Activated naive CD4-positive, alpha-beta T cell treated with anti-CD3 and anti-CD28 coated beads, Interleukin-2, amount 50 U/mL, for 24 hours (primary cell): ENCODE results near the gene RPAP3.
A peak's percentile ranks its signal among the peaks of the same experiment; 100 is the strongest.

ENCODE experiments used
- H3K27ac Mint-ChIP-seq: one replicate; pipeline ENCODE4 v1.8.0; 2021; ENCODE audit warnings: mild to moderate bottlenecking, mixed read lengths
- H3K27me3 Mint-ChIP-seq: one replicate; pipeline ENCODE4 v1.8.0; 2021; ENCODE audit warnings: mixed read lengths
- H3K36me3 Mint-ChIP-seq: one replicate; pipeline ENCODE4 v1.8.0; 2021; ENCODE audit warnings: mixed read lengths
- H3K4me1 Mint-ChIP-seq: one replicate; pipeline ENCODE4 v1.8.0; 2021; ENCODE audit warnings: mixed read lengths
- H3K4me3 Mint-ChIP-seq: one replicate; pipeline ENCODE4 v1.8.0; 2021; ENCODE audit warnings: mild to moderate bottlenecking, mixed read lengths
- H3K9me3 Mint-ChIP-seq: one replicate; pipeline ENCODE4 v1.8.0; 2021; ENCODE audit warnings: mixed read lengths

The RPAP3 gene

DNA sequence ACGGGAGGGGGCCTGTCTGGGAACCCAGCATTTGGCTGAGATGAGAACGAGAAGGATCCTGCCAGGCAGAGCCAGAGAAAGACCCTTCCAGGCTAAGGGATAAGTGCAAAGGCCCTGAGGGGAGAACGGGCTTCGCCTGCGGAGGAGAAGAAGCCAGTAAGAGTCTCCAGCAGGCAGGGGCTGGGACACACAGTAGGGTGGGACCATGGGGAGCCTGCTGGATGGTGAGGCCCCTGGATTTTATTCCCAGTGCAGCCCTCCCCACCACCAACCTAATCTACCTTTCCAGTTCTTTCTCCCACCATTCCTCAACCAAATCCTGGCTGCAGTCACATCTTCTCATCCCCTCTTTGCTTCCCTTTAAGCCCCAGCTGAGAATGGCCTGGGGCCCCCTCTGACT lies 40.2 kb upstream of the RPAP3 start:
- Mint-ChIP-seq H3K27ac (no peak overlapping the region), H3K4me1 (peaks cover 15% of the 10 kb centered on the region), H3K27me3 (no peaks in the 10 kb centered on the region), H3K9me3 (no peaks in the 10 kb centered on the region), H3K4me3 (no peak overlapping the region), H3K36me3 (no peaks in the 10 kb centered on the region)

DNA sequence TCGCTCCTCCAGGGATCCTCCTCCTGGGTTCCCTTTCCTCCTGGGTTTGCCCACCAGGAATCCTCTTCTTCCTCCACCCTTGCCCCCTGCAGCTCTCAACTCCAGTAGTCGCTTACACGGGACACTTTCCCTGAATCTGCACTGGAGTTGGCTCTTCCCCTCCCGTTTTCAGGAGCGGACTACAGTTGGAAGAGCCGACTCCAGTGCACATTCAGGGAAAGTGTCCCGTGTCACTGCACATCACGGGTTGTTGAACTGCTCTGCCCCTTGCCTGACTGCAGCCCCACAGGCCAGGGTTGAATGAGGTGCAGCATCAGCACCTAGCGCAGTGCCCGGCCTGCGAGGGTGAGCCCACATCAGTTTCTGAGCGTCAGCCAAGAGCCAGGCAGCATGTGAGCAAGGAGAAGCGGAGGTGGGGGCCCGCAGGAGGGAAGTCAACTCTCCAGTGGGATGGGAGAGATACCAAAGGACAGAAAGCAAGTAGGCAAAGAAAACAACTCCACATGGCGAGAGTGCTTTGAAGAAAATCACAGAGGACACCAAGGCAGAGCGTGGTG lies 39.7 kb upstream of the RPAP3 start:
- no peak overlapping the region for H3K4me3 Mint-ChIP-seq
- H3K27me3 Mint-ChIP-seq = no peaks in the 10 kb centered on the region
- no peaks in the 10 kb centered on the region for H3K9me3 Mint-ChIP-seq
- no peak overlapping the region for H3K27ac Mint-ChIP-seq
- no peaks in the 10 kb centered on the region for H3K36me3 Mint-ChIP-seq
- peaks cover 16% of the 10 kb centered on the region for H3K4me1 Mint-ChIP-seq

- Mint-ChIP-seq H3K9me3 (no peaks in the 10 kb centered on the region), H3K4me1 (peaks cover 19% of the 10 kb centered on the region), H3K27ac (no peak overlapping the region), H3K36me3 (no peaks in the 10 kb centered on the region), H3K4me3 (no peak overlapping the region), H3K27me3 (no peaks in the 10 kb centered on the region)
These were observed 39.1 kb upstream of the RPAP3 start for GRCh38 chr12:47744778-47745436.

GRCh38 chr12:47744005-47744651 lies 38.3 kb upstream of the RPAP3 start:
- no peak overlapping the region for H3K27ac Mint-ChIP-seq
- H3K4me3 Mint-ChIP-seq = no peak overlapping the region
- H3K9me3 Mint-ChIP-seq = no peaks in the 10 kb centered on the region
- H3K4me1 Mint-ChIP-seq = peaks cover 25% of the 10 kb centered on the region
- H3K36me3 Mint-ChIP-seq = no peaks in the 10 kb centered on the region
- no peaks in the 10 kb centered on the region for H3K27me3 Mint-ChIP-seq

- Mint-ChIP-seq H3K4me1 (peaks cover 25% of the 10 kb centered on the region), H3K4me3 (no peak overlapping the region), H3K9me3 (no peaks in the 10 kb centered on the region), H3K36me3 (no peaks in the 10 kb centered on the region), H3K27me3 (no peaks in the 10 kb centered on the region), H3K27ac (no peak overlapping the region)
These were observed 37.6 kb upstream of the RPAP3 start for GRCh38 chr12:47743311-47743860.

DNA sequence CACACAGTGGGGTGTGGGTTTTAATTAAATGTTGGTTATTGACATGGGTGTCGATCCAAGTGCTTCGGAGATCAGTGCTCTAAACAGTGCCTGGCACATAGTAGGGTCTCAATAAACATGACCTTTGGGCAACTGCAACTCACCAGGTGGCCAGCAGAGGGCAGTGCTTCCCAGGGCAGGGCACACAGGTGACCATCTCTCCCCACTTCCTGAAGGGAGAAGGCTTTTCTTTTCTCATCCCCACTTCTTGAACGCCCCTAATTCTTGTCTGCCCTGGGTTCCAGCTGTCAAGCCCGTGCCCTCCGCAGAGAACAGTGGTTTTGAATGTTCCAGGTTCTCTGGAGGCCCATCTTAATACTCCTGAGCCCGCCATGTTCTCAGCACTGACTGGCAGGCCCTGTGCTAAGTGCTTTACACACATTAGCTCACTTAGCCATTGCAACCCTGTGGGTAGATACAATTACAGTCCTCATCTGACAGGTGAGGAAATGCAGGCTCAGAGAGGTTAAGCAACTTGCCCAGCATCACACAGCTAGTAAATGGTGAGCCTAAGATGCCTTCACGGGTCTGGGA lies 36.5 kb upstream of the RPAP3 start:
- Mint-ChIP-seq H3K27ac (no peak overlapping the region), H3K4me1 (peaks cover 25% of the 10 kb centered on the region), H3K9me3 (no peaks in the 10 kb centered on the region), H3K36me3 (no peaks in the 10 kb centered on the region), H3K27me3 (no peaks in the 10 kb centered on the region), H3K4me3 (no peak overlapping the region)

DNA sequence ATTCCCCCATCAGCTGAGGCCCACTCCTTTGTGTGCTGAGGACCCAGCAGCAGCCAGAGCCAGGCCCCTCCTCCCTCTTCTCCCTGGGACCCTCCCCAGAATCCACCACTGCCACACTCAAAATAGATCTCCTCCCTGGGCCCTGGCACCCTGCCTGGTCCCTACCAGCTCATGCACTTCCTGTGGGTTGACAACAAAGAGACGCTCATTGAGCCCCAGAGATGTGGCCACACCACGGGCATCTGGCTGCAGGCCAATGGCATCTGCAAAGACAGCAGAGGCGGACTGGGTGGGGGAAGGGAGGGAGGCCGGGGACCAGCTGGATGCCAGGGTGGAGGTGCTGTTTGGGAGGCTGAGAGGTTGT lies 35.5 kb upstream of the RPAP3 start:
- no peaks in the 10 kb centered on the region for H3K9me3 Mint-ChIP-seq
- H3K36me3 Mint-ChIP-seq = no peaks in the 10 kb centered on the region
- H3K4me1 Mint-ChIP-seq = peaks cover 25% of the 10 kb centered on the region
- H3K27ac Mint-ChIP-seq = peak overlapping the region; percentile 75
- H3K27me3 Mint-ChIP-seq = no peaks in the 10 kb centered on the region
- no peak overlapping the region for H3K4me3 Mint-ChIP-seq

- Mint-ChIP-seq H3K36me3 (no peaks in the 10 kb centered on the region), H3K4me1 (peaks cover 25% of the 10 kb centered on the region), H3K27me3 (no peaks in the 10 kb centered on the region), H3K4me3 (no peak overlapping the region), H3K9me3 (no peaks in the 10 kb centered on the region), H3K27ac (no peak overlapping the region)
These were observed 34.9 kb upstream of the RPAP3 start for GRCh38 chr12:47740606-47741339.

DNA sequence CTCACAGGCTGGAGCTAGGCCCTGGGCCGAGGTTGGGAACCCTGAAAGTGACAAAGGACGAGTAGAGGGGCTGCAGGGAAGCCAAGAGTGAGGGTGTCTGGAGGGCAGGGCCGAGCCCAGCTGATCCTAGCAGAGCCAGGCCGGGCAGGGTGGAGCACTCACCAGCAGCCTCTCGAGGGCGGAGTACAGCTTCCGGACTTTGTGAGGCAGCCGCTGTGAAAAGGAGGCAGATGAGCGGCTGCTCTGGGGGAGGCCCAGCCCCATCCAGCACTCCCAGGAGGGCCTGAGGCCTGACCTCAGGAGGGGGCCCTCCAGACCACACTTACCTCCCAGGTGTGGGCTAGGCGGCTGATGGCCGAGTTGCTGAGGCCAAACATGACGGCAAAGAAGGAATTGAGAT lies 34.1 kb upstream of the RPAP3 start:
- peak overlapping the region; percentile 59 for H3K27ac Mint-ChIP-seq

DNA sequence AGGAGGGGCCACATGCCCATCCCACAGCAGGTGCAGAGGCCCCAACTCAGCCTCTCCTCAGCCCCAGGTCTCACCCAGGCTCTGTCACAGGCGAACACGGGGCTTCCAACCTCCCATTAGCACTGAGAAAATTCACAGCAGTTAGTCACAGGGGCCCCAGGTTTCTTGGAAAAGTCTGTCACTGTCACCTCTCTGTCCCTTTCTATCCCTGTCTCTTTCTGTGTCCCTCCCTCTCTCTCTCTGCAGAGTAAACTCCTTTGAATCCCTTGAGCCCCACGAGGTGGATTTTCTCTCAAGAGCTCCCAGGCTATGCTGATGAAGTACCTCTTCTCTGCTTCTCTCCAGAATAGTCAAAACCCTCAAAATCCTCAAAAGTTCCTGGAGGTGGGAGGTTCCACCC lies 33.5 kb upstream of the RPAP3 start:
- Mint-ChIP-seq H3K27ac (no peak overlapping the region), H3K9me3 (no peaks in the 10 kb centered on the region), H3K27me3 (no peaks in the 10 kb centered on the region), H3K36me3 (no peaks in the 10 kb centered on the region), H3K4me1 (peaks cover 25% of the 10 kb centered on the region), H3K4me3 (no peak overlapping the region)

More for the DNA sequence above, 34.1 kb upstream of the RPAP3 start:
- peak overlapping the region; percentile 7 for H3K4me3 Mint-ChIP-seq
- H3K27me3 Mint-ChIP-seq = no peaks in the 10 kb centered on the region
- peaks cover 25% of the 10 kb centered on the region for H3K4me1 Mint-ChIP-seq
- no peaks in the 10 kb centered on the region for H3K36me3 Mint-ChIP-seq
- no peaks in the 10 kb centered on the region for H3K9me3 Mint-ChIP-seq

GRCh38 chr12:47737936-47738594 lies 32.2 kb upstream of the RPAP3 start:
- Mint-ChIP-seq H3K36me3 (no peaks in the 10 kb centered on the region), H3K27me3 (no peaks in the 10 kb centered on the region), H3K27ac (no peak overlapping the region), H3K4me1 (peaks cover 25% of the 10 kb centered on the region), H3K4me3 (no peak overlapping the region), H3K9me3 (no peaks in the 10 kb centered on the region)

GRCh38 chr12:47736877-47737676 lies 31.2 kb upstream of the RPAP3 start:
- H3K36me3 Mint-ChIP-seq = no peaks in the 10 kb centered on the region
- no peak overlapping the region for H3K4me3 Mint-ChIP-seq
- peaks cover 21% of the 10 kb centered on the region for H3K4me1 Mint-ChIP-seq
- no peak overlapping the region for H3K27ac Mint-ChIP-seq
- H3K27me3 Mint-ChIP-seq = no peaks in the 10 kb centered on the region
- no peaks in the 10 kb centered on the region for H3K9me3 Mint-ChIP-seq

- Mint-ChIP-seq H3K36me3 (no peaks in the 10 kb centered on the region), H3K4me3 (no peak overlapping the region), H3K27ac (no peak overlapping the region), H3K27me3 (no peaks in the 10 kb centered on the region), H3K9me3 (no peaks in the 10 kb centered on the region), H3K4me1 (peaks cover 12% of the 10 kb centered on the region)
These were observed 30.4 kb upstream of the RPAP3 start for GRCh38 chr12:47736216-47736615.

DNA sequence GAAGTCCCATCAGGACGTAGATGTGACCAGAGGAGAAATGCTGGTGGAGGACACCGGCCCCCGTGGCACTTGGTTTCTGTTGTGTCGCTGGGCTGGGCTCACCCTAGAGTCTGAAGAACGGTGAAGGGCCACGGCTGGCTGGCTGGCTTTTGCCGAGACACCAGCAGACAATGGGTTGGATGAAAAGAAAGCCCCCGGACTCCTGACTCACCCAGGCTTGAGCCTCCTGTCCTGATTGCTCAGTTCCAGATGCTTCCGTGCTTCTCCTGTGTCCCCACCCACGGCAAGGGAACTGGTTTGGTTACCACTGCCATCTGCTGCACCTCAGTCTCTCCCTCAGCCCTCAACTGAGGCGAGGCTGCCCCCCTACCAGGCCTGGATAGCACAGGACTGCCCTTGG lies 29.8 kb upstream of the RPAP3 start:
- Mint-ChIP-seq H3K9me3 (no peaks in the 10 kb centered on the region), H3K36me3 (no peaks in the 10 kb centered on the region), H3K27me3 (no peaks in the 10 kb centered on the region), H3K4me3 (no peak overlapping the region), H3K27ac (no peak overlapping the region), H3K4me1 (peaks cover 9% of the 10 kb centered on the region)
